ENCODE results near the gene GRP. TPM values are rescaled to one million over a fixed set of nuclear protein-coding genes. Genes with fewer than 3 reads are reported as not detected.

The GRP gene
- total and polyA plus RNA-seq, 2 of the 4 experiments (the other 2 are of a cell fraction) = not detected

GRCh38 chr18:59220784-59221765 lies 1.1 kb downstream of the GRP start (continued):
- no peak for TF ChIP-seq USF2 (IDR thresholded peaks at IDR 0.05; ENCODE audit: low read depth, low read length)

GRCh38 chr18:59222341-59222740 lies 2.4 kb downstream of the GRP start:
- Histone ChIP-seq H3K9me1 (ENCODE audit: insufficient read depth, low read length) (no peaks in the 10 kb centered on the region), H4K8ac (ENCODE audit: low read depth in 2 of 2, low read length in 2 of 2) (no peak overlapping the region), H3K9me3 (ENCODE audit: control insufficient read depth, insufficient read depth, low read length) (no peaks in the 10 kb centered on the region), H2BK15ac (ENCODE audit: low read depth, low read length) (no peak overlapping the region), H3K18ac (ENCODE audit: low read depth, low read length) (no peak overlapping the region), H3K4me3 (ENCODE audit: insufficient read depth, low read depth, low read length) (no peak overlapping the region), H4K5ac (ENCODE audit: low read depth, low read length) (no peak overlapping the region), H2BK20ac (ENCODE audit: low read depth, low read length) (no peak overlapping the region), H3K56ac (ENCODE audit: extremely low read depth, insufficient read depth, low read length) (no peak overlapping the region), H3K23ac (ENCODE audit: low read depth, low read length) (no peak overlapping the region), H3K79me1 (ENCODE audit: low read depth in 1 of 2, low read length in 2 of 2) (no peaks in the 10 kb centered on the region), H2BK5ac (ENCODE audit: low read depth, low read length, poor library complexity, severe bottlenecking) (no peak overlapping the region), H2AK5ac (ENCODE audit: low read depth, low read length) (no peak overlapping the region), H3K27ac (ENCODE audit: insufficient read depth, low read length) (no peak overlapping the region), H3K4ac (ENCODE audit: low read depth, low read length) (no peak overlapping the region), H2BK120ac (ENCODE audit: low read depth, low read length) (no peak overlapping the region), H3K4me2 (ENCODE audit: low read depth, low read length) (no peak overlapping the region), H3K36me3 (ENCODE audit: control insufficient read depth, insufficient read depth, low read length) (no peaks in the 10 kb centered on the region), H3K4me1 (ENCODE audit: control insufficient read depth, insufficient read depth, low read length) (no peaks in the 10 kb centered on the region), H3K9ac (ENCODE audit: low read depth, low read length) (no peak overlapping the region), H2AFZ (replicated peaks; ENCODE audit: low read length, poor library complexity) (no peak overlapping the region), H3K14ac (replicated peaks; ENCODE audit: low read depth, low read length) (no peak overlapping the region), H2AK9ac (replicated peaks; ENCODE audit: low read depth, low read length, poor library complexity) (no peak overlapping the region), H4K20me1 (ENCODE audit: insufficient read depth, low read length) (no peaks in the 10 kb centered on the region; the same call in 1 of the 2 replicates), H4K91ac (ENCODE audit: insufficient read depth, low read depth, low read length) (no peak overlapping the region), H3K27me3 (ENCODE audit: control insufficient read depth, insufficient read depth, low read length) (peaks cover 72% of the 10 kb centered on the region)
- in situ Hi-C loops (cut with MboI; ENCODE audit: low sequenced_read_pairs) = no loop called here
- CTCF ChIA-PET = no interaction called here
- dilution Hi-C loops (cut with HindIII; ENCODE audit: low sequenced_read_pairs, unreplicated experiment) = no loop called here
- no CpG with 5 or more reads among the region's 2 CpGs for WGBS, 2 experiments (ENCODE audit: extremely low coverage in 2 of 2, insufficient read length in 1 of 2)
- no TSS peak for BruUV-seq (replicated peaks)
- DNase-seq (no peak), ATAC-seq (ENCODE audit: low read depth) (no peak)
- intact Hi-C loops (cut with micrococcal nuclease) = no loop called here
- POLR2A ChIA-PET (ENCODE audit: unreplicated experiment) = no interaction called here
- TF ChIP-seq CEBPB (IDR thresholded peaks at IDR 0.05; ENCODE audit: low read depth, low read length) (no peak), USF2 (IDR thresholded peaks at IDR 0.05; ENCODE audit: low read depth, low read length) (no peak), MAFK (IDR thresholded peaks at IDR 0.05; ENCODE audit: low read depth, low read length) (no peak), SMC3 (IDR thresholded peaks at IDR 0.05; ENCODE audit: low read depth, low read length) (no peak), NFE2L2 (IDR thresholded peaks at IDR 0.05; ENCODE audit: low read depth, low read length) (no peak), POLR2A (IDR thresholded peaks at IDR 0.05; ENCODE audit: low read depth, low read length) (no peak), MXI1 (IDR thresholded peaks at IDR 0.05; ENCODE audit: borderline replicate concordance, low read depth, low read length) (no peak), FOS (IDR thresholded peaks at IDR 0.05; ENCODE audit: low read depth, low read length) (no peak), RAD21 (IDR thresholded peaks at IDR 0.05; ENCODE audit: low read length) (no peak), ELK1 (IDR thresholded peaks at IDR 0.05; ENCODE audit: borderline replicate concordance, low read depth, low read length) (no peak), MAZ (IDR thresholded peaks at IDR 0.05; ENCODE audit: borderline replicate concordance, low read depth, low read length) (no peak), RFX5 (IDR thresholded peaks at IDR 0.05; ENCODE audit: low read depth, low read length) (no peak), BHLHE40 (IDR thresholded peaks at IDR 0.05; ENCODE audit: low read depth, low read length) (no peak)
